GM23338 (cell line): ENCODE measurements around the gene ESPNL. TPM values are rescaled to one million over a fixed set of nuclear protein-coding genes. Genes with fewer than 3 reads are reported as not detected.
A peak's percentile ranks its signal among the peaks of the same experiment; 100 is the strongest.

ENCODE experiments used
- ATAC-seq: fragments of 200-7000 bp; cut with Tn5 transposase; 3 replicates; pipeline ENCODE4 v1.9.1; 2020
- DNase-seq: peaks from one replicate; pipeline ENCODE4 v3.0.0-alpha.2; 2015; ENCODE audit warnings: low spot score
- H2AFZ ChIP-seq: fragments of 200-600 bp; sonication (generic); 2 replicates; pipeline ENCODE4 v1.8.0; 2016; ENCODE audit warnings: antibody characterized with exemption, mild to moderate bottlenecking, moderate library complexity
- H3F3A ChIP-seq: fragments of 200-600 bp; sonication (generic); replicated peaks from 2 replicates; pipeline ENCODE4 v1.8.0; 2017; ENCODE audit warnings: antibody characterized with exemption, mixed run types, low read depth
- H3K27ac ChIP-seq: fragments of 200-600 bp; sonication (generic); 2 replicates; pipeline ENCODE4 v1.6.1; 2016; ENCODE audit warnings: low read depth
- H3K27me3 ChIP-seq: fragments of 200-600 bp; sonication (generic); 2 replicates; pipeline ENCODE4 v1.8.0; 2016; ENCODE audit warnings: mild to moderate bottlenecking, mixed run types, moderate library complexity; ENCODE audit not compliant: insufficient read depth
- H3K36me3 ChIP-seq: fragments of 200-600 bp; sonication (generic); 2 replicates; pipeline ENCODE4 v1.8.0; 2016; ENCODE audit warnings: mild to moderate bottlenecking; ENCODE audit not compliant: insufficient read depth
- H3K4me1 ChIP-seq: fragments of 200-600 bp; sonication (generic); 2 replicates; pipeline ENCODE4 v1.8.0; 2016; ENCODE audit warnings: mild to moderate bottlenecking, moderate library complexity; ENCODE audit not compliant: insufficient read depth
- H3K4me2 ChIP-seq: fragments of 200-600 bp; sonication (generic); 2 replicates; pipeline ENCODE4 v1.7.1; 2017; ENCODE audit warnings: mixed run types
- H3K4me3 ChIP-seq: fragments of 200-600 bp; sonication (generic); 2 replicates; pipeline ENCODE4 v1.6.1; 2016; ENCODE audit warnings: mixed run types
- H3K79me2 ChIP-seq: fragments of 200-600 bp; sonication (generic); replicated peaks from 2 replicates; pipeline ENCODE4 v1.8.0; 2017; ENCODE audit warnings: mild to moderate bottlenecking; ENCODE audit not compliant: insufficient read depth
- H3K9me2 ChIP-seq: fragments of 200-600 bp; sonication (generic); 2 replicates; pipeline ENCODE4 v1.8.0; 2017; ENCODE audit not compliant: insufficient read depth
- H4K20me1 ChIP-seq: fragments of 200-600 bp; sonication (generic); replicated peaks from 2 replicates; pipeline ENCODE4 v1.8.0; 2017; ENCODE audit warnings: mild to moderate bottlenecking; ENCODE audit not compliant: insufficient read depth
- H3K27ac Mint-ChIP-seq: 2 replicates; pipeline ENCODE4 v1.8.0; 2020; ENCODE audit warnings: inconsistent platforms, mild to moderate bottlenecking, moderate library complexity, mixed read lengths
- H3K27me3 Mint-ChIP-seq: 3 replicates; pipeline ENCODE4 v1.8.0; 2022; ENCODE audit warnings: low read depth, mild to moderate bottlenecking, moderate library complexity, mixed read lengths, inconsistent platforms; ENCODE audit not compliant: insufficient read depth, poor library complexity
- H3K36me3 Mint-ChIP-seq: 3 replicates; pipeline ENCODE4 v1.8.0; 2021; ENCODE audit warnings: low read depth, mild to moderate bottlenecking, inconsistent platforms, moderate library complexity, mixed read lengths
- H3K4me1 Mint-ChIP-seq: 3 replicates; pipeline ENCODE4 v1.8.0; 2020; ENCODE audit warnings: mild to moderate bottlenecking, inconsistent platforms, mixed read lengths
- H3K4me3 Mint-ChIP-seq: 3 replicates; pipeline ENCODE4 v1.8.0; 2021; ENCODE audit warnings: moderate library complexity, mild to moderate bottlenecking, inconsistent platforms, mixed read lengths
- H3K9me3 Mint-ChIP-seq: 3 replicates; pipeline ENCODE4 v1.8.0; 2020; ENCODE audit warnings: moderate library complexity, mild to moderate bottlenecking, inconsistent platforms, mixed read lengths
- CREB1 ChIP-seq: fragments of 250-450 bp; sonication (Bioruptor Pico); IDR thresholded peaks from 2 replicates; pipeline ENCODE4 v1.5.0; 2020; ENCODE audit warnings: low read depth, mild to moderate bottlenecking, moderate library complexity
- CTCF ChIP-seq, 2 experiments: fragments of 200-600 bp in 1 of 2; sonication (generic) in 1 of 2; conservative IDR thresholded peaks; 2 replicates each; pipeline versions ENCODE4 v1.5.1 to v1.6.1; 2016 to 2017; ENCODE audit warnings: antibody characterized with exemption in 2 of 2, low read depth in 2 of 2, mild to moderate bottlenecking in 2 of 2, moderate library complexity in 1 of 2
- EZH2phosphoT487 ChIP-seq: fragments of 200-600 bp; sonication (generic); IDR thresholded peaks from one replicate; pipeline ENCODE4 v1.8.1; 2018; ENCODE audit warnings: antibody characterized with exemption; ENCODE audit not compliant: unreplicated experiment
- POLR2AphosphoS5 ChIP-seq: IDR thresholded peaks from 2 replicates; pipeline ENCODE4 v1.6.1; 2016; ENCODE audit warnings: antibody characterized with exemption, low read depth
- ZNF331 ChIP-seq: fragments of 250-450 bp; sonication (Bioruptor Pico); IDR thresholded peaks from 2 replicates; pipeline ENCODE4 v1.5.0; 2020; ENCODE audit warnings: low read depth, mild to moderate bottlenecking, moderate library complexity
- polyA plus RNA-seq: library from polyadenylated mRNA; unstranded; fragments of >200 nt; fragmentation: Nextera tagmentation; extraction: Ambion mirVana; gene quantifications from 2 replicates; pipeline ENCODE4 v1.2.1, GENCODE V29; 2016
- total RNA-seq: library from RNA; depleted of rRNA; stranded (reverse); fragments of >200 nt; shearing (Covaris generic); gene quantifications from 2 replicates; pipeline ENCODE4 v1.2.3, GENCODE V29; 2014
- TF ChIP-seq, protein P1 (sequence below): fragments of 250-450 bp; sonication (Bioruptor Pico); IDR thresholded peaks from 2 replicates; pipeline ENCODE4 v1.5.0; 2020; ENCODE audit warnings: mild to moderate bottlenecking, moderate library complexity
- TF ChIP-seq, protein P2 (sequence below): IDR thresholded peaks from 2 replicates; pipeline ENCODE4 v1.6.1; 2016; ENCODE audit warnings: antibody characterized with exemption

Gene ESPNL
- total and polyA plus RNA-seq, 2 experiments from 2014 or later: 0.44 to 3.1 TPM

GRCh38 chr2:238114331-238114841 lies 14.2 kb downstream of the ESPNL start (continued):
- TF ChIP-seq, protein P1, sequence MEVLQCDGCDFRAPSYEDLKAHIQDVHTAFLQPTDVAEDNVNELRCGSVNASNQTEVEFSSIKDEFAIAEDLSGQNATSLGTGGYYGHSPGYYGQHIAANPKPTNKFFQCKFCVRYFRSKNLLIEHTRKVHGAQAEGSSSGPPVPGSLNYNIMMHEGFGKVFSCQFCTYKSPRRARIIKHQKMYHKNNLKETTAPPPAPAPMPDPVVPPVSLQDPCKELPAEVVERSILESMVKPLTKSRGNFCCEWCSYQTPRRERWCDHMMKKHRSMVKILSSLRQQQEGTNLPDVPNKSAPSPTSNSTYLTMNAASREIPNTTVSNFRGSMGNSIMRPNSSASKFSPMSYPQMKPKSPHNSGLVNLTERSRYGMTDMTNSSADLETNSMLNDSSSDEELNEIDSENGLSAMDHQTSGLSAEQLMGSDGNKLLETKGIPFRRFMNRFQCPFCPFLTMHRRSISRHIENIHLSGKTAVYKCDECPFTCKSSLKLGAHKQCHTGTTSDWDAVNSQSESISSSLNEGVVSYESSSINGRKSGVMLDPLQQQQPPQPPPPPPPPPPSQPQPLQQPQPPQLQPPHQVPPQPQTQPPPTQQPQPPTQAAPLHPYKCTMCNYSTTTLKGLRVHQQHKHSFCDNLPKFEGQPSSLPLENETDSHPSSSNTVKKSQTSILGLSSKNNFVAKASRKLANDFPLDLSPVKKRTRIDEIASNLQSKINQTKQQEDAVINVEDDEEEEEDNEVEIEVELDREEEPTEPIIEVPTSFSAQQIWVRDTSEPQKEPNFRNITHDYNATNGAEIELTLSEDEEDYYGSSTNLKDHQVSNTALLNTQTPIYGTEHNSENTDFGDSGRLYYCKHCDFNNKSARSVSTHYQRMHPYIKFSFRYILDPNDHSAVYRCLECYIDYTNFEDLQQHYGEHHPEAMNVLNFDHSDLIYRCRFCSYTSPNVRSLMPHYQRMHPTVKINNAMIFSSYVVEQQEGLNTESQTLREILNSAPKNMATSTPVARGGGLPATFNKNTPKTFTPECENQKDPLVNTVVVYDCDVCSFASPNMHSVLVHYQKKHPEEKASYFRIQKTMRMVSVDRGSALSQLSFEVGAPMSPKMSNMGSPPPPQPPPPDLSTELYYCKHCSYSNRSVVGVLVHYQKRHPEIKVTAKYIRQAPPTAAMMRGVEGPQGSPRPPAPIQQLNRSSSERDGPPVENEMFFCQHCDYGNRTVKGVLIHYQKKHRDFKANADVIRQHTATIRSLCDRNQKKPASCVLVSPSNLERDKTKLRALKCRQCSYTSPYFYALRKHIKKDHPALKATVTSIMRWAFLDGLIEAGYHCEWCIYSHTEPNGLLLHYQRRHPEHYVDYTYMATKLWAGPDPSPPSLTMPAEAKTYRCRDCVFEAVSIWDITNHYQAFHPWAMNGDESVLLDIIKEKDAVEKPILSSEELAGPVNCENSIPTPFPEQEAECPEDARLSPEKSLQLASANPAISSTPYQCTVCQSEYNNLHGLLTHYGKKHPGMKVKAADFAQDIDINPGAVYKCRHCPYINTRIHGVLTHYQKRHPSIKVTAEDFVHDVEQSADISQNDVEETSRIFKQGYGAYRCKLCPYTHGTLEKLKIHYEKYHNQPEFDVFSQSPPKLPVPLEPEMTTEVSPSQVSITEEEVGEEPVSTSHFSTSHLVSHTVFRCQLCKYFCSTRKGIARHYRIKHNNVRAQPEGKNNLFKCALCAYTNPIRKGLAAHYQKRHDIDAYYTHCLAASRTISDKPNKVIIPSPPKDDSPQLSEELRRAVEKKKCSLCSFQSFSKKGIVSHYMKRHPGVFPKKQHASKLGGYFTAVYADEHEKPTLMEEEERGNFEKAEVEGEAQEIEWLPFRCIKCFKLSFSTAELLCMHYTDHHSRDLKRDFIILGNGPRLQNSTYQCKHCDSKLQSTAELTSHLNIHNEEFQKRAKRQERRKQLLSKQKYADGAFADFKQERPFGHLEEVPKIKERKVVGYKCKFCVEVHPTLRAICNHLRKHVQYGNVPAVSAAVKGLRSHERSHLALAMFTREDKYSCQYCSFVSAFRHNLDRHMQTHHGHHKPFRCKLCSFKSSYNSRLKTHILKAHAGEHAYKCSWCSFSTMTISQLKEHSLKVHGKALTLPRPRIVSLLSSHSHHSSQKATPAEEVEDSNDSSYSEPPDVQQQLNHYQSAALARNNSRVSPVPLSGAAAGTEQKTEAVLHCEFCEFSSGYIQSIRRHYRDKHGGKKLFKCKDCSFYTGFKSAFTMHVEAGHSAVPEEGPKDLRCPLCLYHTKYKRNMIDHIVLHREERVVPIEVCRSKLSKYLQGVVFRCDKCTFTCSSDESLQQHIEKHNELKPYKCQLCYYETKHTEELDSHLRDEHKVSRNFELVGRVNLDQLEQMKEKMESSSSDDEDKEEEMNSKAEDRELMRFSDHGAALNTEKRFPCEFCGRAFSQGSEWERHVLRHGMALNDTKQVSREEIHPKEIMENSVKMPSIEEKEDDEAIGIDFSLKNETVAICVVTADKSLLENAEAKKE (CRISPR knock-in tag): no peak
- TF ChIP-seq, protein P2, sequence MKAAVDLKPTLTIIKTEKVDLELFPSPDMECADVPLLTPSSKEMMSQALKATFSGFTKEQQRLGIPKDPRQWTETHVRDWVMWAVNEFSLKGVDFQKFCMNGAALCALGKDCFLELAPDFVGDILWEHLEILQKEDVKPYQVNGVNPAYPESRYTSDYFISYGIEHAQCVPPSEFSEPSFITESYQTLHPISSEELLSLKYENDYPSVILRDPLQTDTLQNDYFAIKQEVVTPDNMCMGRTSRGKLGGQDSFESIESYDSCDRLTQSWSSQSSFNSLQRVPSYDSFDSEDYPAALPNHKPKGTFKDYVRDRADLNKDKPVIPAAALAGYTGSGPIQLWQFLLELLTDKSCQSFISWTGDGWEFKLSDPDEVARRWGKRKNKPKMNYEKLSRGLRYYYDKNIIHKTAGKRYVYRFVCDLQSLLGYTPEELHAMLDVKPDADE: no peak
- TF ChIP-seq ZNF331 (CRISPR knock-in tag): no peak
- no peak for TF ChIP-seq CREB1 (CRISPR knock-in tag)
- no peak for TF ChIP-seq EZH2phosphoT487

- H4K20me1 ChIP-seq: no peaks in the 10 kb centered on the region
- peak; percentile 54; the same call in 2 of the 3 replicates for ATAC-seq
- DNase-seq: no peak
Observed at GRCh38 chr2:238114851-238115660, 14.9 kb downstream of the ESPNL start.

More at GRCh38 chr2:238114851-238115660, 14.9 kb downstream of the ESPNL start:
- Histone ChIP-seq H3K4me2 (no peak overlapping the region), H3K9me2 (no peaks in the 10 kb centered on the region), H3K27ac (no peak overlapping the region), H3F3A (no peaks in the 10 kb centered on the region), H3K27me3 (no peaks in the 10 kb centered on the region), H3K4me3 (no peak overlapping the region), H3K79me2 (no peaks in the 10 kb centered on the region), H3K4me1 (no peaks in the 10 kb centered on the region), H3K36me3 (no peaks in the 10 kb centered on the region; the same call in 1 of the 2 replicates), H2AFZ (no peak overlapping the region)
- Mint-ChIP-seq H3K4me3 (no peak overlapping the region), H3K4me1 (peaks cover 4% of the 10 kb centered on the region; the same call in 1 of the 3 replicates), H3K27ac (no peak overlapping the region), H3K36me3 (no peaks in the 10 kb centered on the region), H3K27me3 (peaks cover 8% of the 10 kb centered on the region), H3K9me3 (peaks cover 13% of the 10 kb centered on the region; the same call in 2 of the 3 replicates)
- TF ChIP-seq CTCF (conservative IDR thresholded peaks at IDR 0.05; ENCODE audit: low read depth in 2 of 2): peak in 1 of 2 experiments; percentile 40; a peak in 1 of 4 replicates
- TF ChIP-seq POLR2AphosphoS5: no peak
- TF ChIP-seq, protein P2: no peak
